ENCODE measurements around the gene LATS1.

LATS1 gene

GRCh38 chr6:149614337-149614736 lies 103.6 kb downstream of the LATS1 start:
- H3K27me3 Mint-ChIP-seq = no peaks in the 10 kb centered on the region
- H3K4me1 Mint-ChIP-seq (ENCODE audit: low read depth) = no peaks in the 10 kb centered on the region
- no peak overlapping the region for H3K4me3 Mint-ChIP-seq
- H3K27ac Mint-ChIP-seq = no peak overlapping the region
- intact Hi-C loops (cut with micrococcal nuclease) = no loop called here
- H3K9me3 Mint-ChIP-seq = peaks cover 12% of the 10 kb centered on the region
- H3K36me3 Mint-ChIP-seq (ENCODE audit: low read depth) = peaks cover 69% of the 10 kb centered on the region

GRCh38 chr6:149608381-149608982 lies 109.4 kb downstream of the LATS1 start:
- Mint-ChIP-seq H3K4me1 (ENCODE audit: low read depth) (peaks cover 6% of the 10 kb centered on the region), H3K4me3 (no peak overlapping the region)

More at GRCh38 chr6:149608381-149608982, 109.4 kb downstream of the LATS1 start:
- no peaks in the 10 kb centered on the region for H3K27me3 Mint-ChIP-seq
- H3K27ac Mint-ChIP-seq = no peak overlapping the region
- H3K9me3 Mint-ChIP-seq = peaks cover 6% of the 10 kb centered on the region
- peaks cover 61% of the 10 kb centered on the region for H3K36me3 Mint-ChIP-seq (ENCODE audit: low read depth)
- intact Hi-C loops (cut with micrococcal nuclease) = no loop called here

All from dendritic cell treated with granulocyte-macrophage colony-stimulating factor and Interleukin-4, amounts not matched to agents 40 ng/mL and 50 ng/mL, for 4 days (primary cell).